Measurements from ENCODE around the gene CYTH1.

DNA sequence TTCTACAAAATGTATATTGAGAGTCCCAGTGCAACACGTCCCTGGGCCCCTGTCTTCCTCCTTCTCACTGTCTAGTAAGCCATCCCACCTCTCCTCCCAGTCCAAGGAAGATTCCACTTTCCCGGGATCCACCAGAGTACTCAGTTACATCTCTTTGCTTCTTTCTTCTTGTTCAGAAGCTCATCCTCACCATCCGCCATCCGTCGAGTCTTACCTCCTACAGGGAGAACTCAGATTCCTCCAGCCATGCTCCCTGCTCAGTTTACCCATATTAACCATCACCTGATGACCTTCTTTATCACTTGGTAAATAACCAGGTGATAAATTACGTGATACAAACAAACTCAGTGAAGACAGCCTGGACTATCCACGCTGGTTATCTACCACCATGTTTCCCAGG is 57.1 kb downstream of the CYTH1 start:
- no peak for TF ChIP-seq BHLHE40 (IDR thresholded peaks at IDR 0.05; ENCODE audit: borderline replicate concordance)
- no peak for TF ChIP-seq ELF4 (IDR thresholded peaks at IDR 0.05)
- TF ChIP-seq FOXA1 (IDR thresholded peaks at IDR 0.05) = no peak
- TF ChIP-seq LEF1 (IDR thresholded peaks at IDR 0.05; ENCODE audit: borderline replicate concordance) = no peak
- no peak for TF ChIP-seq ARNT (IDR thresholded peaks at IDR 0.05)

All from HEK293T (cell line).